Lower leg skin (tissue), 3 donors: Measurements from ENCODE around the gene DIP2C.

ENCODE experiments used
- POLR2A ChIP-seq, 2 donors: fragments of 450-650 bp; IDR thresholded peaks; one replicate each; pipeline ENCODE4 v1.6.1; 2016 to 2017; ENCODE audit warnings: antibody characterized with exemption in 2 of 2, mild to moderate bottlenecking in 1 of 2, moderate library complexity in 1 of 2
- TF ChIP-seq, protein P1 (sequence below), 3 donors: fragments of 450-650 bp; IDR thresholded peaks; one replicate each; pipeline ENCODE4 v1.5.1; 2016; ENCODE audit warnings: antibody characterized with exemption in 3 of 3, mild to moderate bottlenecking in 3 of 3, moderate library complexity in 2 of 3

DNA sequence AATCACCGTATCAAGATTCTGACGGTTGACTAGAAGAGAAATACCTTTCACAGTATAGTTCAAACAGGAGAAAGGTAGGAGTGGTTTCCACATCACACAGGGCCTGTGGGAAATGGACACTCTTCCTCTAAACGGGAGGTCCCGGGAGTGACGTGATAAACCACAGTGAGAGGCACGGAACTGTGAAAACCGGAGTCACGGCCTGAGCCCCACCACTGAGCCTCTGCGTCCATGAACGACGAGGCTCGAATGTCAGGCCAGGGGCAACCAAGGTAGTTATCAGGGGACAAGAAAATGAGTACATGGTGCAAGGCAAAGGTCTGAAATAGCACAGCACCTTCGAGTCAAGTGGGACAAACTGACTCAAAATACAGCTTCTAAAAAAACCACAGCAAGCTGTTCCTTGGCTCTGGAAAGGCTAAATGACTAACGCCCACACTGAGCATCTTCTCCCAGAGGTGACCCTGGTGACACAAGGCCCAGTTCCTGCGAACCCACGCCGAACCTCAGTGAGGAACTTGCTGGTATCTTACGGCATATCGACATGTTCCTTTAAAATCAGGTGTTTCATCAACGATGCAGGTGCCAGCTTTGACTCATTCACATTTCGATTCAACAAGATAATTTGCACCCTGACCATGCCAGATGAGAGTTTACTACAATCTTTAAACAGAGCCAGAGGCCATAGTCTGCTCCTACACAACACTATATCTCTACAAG lies 99.3 kb downstream of the DIP2C start:
- TF ChIP-seq POLR2A (IDR thresholded peaks at IDR 0.05), result no peak
- TF ChIP-seq, protein P1, sequence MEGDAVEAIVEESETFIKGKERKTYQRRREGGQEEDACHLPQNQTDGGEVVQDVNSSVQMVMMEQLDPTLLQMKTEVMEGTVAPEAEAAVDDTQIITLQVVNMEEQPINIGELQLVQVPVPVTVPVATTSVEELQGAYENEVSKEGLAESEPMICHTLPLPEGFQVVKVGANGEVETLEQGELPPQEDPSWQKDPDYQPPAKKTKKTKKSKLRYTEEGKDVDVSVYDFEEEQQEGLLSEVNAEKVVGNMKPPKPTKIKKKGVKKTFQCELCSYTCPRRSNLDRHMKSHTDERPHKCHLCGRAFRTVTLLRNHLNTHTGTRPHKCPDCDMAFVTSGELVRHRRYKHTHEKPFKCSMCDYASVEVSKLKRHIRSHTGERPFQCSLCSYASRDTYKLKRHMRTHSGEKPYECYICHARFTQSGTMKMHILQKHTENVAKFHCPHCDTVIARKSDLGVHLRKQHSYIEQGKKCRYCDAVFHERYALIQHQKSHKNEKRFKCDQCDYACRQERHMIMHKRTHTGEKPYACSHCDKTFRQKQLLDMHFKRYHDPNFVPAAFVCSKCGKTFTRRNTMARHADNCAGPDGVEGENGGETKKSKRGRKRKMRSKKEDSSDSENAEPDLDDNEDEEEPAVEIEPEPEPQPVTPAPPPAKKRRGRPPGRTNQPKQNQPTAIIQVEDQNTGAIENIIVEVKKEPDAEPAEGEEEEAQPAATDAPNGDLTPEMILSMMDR (IDR thresholded peaks at IDR 0.05), result no peak
